Thoracic aorta (tissue), 2 donors: ENCODE measurements around the gene BAG1. TPM values are rescaled to one million over a fixed set of nuclear protein-coding genes. Genes with fewer than 3 reads are reported as not detected.

Source experiments
- ATAC-seq: fragments of 150-250 bp; one replicate; pipeline ENCODE4 v1.8.0; 2017; ENCODE audit warnings: low read depth; ENCODE audit not compliant: insufficient number of reproducible peaks, low FRiP score
- DNase-seq: peaks from one replicate; pipeline ENCODE4 v3.0.0-alpha.2; 2020; ENCODE audit warnings: low spot score
- H3K27ac ChIP-seq, 2 donors: fragments of 200-600 bp; sonication (generic); 1 replicate in 1 of 2; 2 replicates in 1 of 2; pipeline ENCODE4 v1.5.1; 2016; ENCODE audit warnings: mild to moderate bottlenecking in 2 of 2, moderate library complexity in 2 of 2
- H3K27me3 ChIP-seq: fragments of 200-600 bp; sonication (generic); replicated peaks from 2 replicates; pipeline ENCODE4 v1.6.0; 2016; ENCODE audit warnings: mild to moderate bottlenecking; ENCODE audit not compliant: insufficient read depth
- H3K36me3 ChIP-seq: fragments of 200-600 bp; sonication (generic); one replicate; pipeline ENCODE4 v1.5.1; 2016
- H3K4me1 ChIP-seq, 2 donors: fragments of 200-600 bp; sonication (generic); 1 replicate in 1 of 2; 2 replicates in 1 of 2; pipeline versions ENCODE4 v1.5.1 to v1.6.0; 2016; ENCODE audit warnings: low read depth in 2 of 2, mild to moderate bottlenecking in 1 of 2; ENCODE audit not compliant: control insufficient read depth in 1 of 2
- H3K4me3 ChIP-seq: fragments of 200-600 bp; sonication (generic); 2 replicates; pipeline ENCODE4 v1.5.1; 2016; ENCODE audit warnings: mild to moderate bottlenecking
- H3K9me3 ChIP-seq: fragments of 200-600 bp; sonication (generic); 2 replicates; pipeline ENCODE4 v1.5.1; 2016
- CTCF ChIP-seq: fragments of 200-600 bp; sonication (generic); IDR thresholded peaks from one replicate; pipeline ENCODE4 v1.5.1; 2019; ENCODE audit warnings: antibody characterized with exemption
- total RNA-seq, 2 donors: library from RNA; depleted of rRNA; stranded (reverse); fragments of >200 nt; gene quantifications; one replicate each; pipeline versions ENCODE4 v1.1.0 to v1.2.3, GENCODE V29; 2016

Gene BAG1
- total RNA-seq, 2 donors from 2014 or later, result 30.6 to 40.5 TPM

- Histone ChIP-seq H3K36me3 (peaks cover 35% of the 10 kb centered on the region), H3K27ac (no peak overlapping the region), H3K27me3 (no peaks in the 10 kb centered on the region), H3K4me1 (peaks cover 22 to 70% of the 10 kb centered on the region in 2 donors), H3K9me3 (no peaks in the 10 kb centered on the region), H3K4me3 (no peak overlapping the region)
- ATAC-seq (no peak), DNase-seq (no peak)
- TF ChIP-seq CTCF, result no peak
These were observed 30.3 kb upstream of the BAG1 start for GRCh38 chr9:33294670-33295432.

DNA sequence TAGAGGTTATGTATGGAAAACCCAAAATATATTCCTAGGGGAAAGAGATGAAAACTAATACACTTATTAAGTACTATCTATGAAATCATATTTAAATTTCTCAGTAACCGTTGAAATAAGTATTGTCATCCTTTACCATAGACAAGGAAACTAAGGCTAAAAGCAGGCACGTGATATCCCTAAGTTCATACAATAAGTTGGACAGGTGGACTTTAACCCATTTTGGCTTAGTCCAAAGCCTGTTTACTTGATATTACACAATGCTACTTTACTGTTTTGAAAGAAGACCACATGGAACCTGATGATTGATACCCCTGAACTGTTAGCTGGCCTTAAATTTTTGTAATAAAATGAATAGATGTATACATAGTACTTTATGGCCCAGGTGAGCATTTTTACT is 29.3 kb upstream of the BAG1 start:
- Histone ChIP-seq H3K36me3 (peaks cover 29% of the 10 kb centered on the region), H3K4me3 (no peak overlapping the region), H3K27me3 (no peaks in the 10 kb centered on the region), H3K4me1 (peaks cover 20 to 69% of the 10 kb centered on the region in 2 donors), H3K9me3 (no peaks in the 10 kb centered on the region), H3K27ac (no peak overlapping the region)
- DNase-seq (no peak), ATAC-seq (no peak)
- no peak for TF ChIP-seq CTCF

- DNase-seq (no peak), ATAC-seq (no peak)
- H3K4me1 ChIP-seq, result peaks cover 12 to 51% of the 10 kb centered on the region in 2 donors
- no peak overlapping the region for H3K27ac ChIP-seq
- no peak for TF ChIP-seq CTCF
- H3K4me3 ChIP-seq, result peak overlapping the region; percentile 94
- peaks cover 17% of the 10 kb centered on the region for H3K36me3 ChIP-seq
- H3K27me3 ChIP-seq, result no peaks in the 10 kb centered on the region
- H3K9me3 ChIP-seq, result no peaks in the 10 kb centered on the region
These were observed 27.4 kb upstream of the BAG1 start for GRCh38 chr9:33291901-33292300.

DNA sequence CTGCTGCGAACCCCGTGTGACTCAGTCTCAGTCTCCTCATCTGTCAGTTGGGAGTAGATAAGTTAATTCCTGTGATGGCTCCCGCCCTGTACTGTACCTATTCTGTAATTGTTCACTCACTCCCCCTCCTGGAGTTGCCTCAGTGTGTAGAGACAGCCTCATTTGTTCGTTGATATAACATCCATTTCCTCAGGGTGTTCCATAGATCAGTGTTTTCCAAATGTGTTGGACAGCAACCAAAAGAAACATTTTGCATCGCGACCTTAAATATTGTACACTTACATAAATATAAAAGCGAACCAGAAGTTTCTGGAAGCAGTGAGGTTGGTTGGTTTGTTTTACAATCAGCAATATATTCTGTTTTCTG is 26.5 kb upstream of the BAG1 start:
- ATAC-seq, result no peak
- Histone ChIP-seq H3K27ac (peak overlapping the region; percentile 99), H3K9me3 (no peaks in the 10 kb centered on the region), H3K4me1 (peaks cover 3 to 42% of the 10 kb centered on the region in 2 donors), H3K4me3 (peak overlapping the region; percentile 94), H3K36me3 (peaks cover 8% of the 10 kb centered on the region), H3K27me3 (no peaks in the 10 kb centered on the region)
- DNase-seq, result no peak
- no peak for TF ChIP-seq CTCF

GRCh38 chr9:33290247-33291030 is 25.9 kb upstream of the BAG1 start, which contains the start of gene NFX1:
NFX1 (plus strand) TSS chr9:33290516; CDS start chr9:33290573, 57 bp downstream.
- Histone ChIP-seq H3K4me1 (peaks cover 2 to 40% of the 10 kb centered on the region in 2 donors), H3K27me3 (no peaks in the 10 kb centered on the region), H3K9me3 (no peaks in the 10 kb centered on the region), H3K4me3 (peak within 1 kb of the TSS; percentile 94), H3K27ac (peak within 1 kb of the TSS; percentile 99), H3K36me3 (peaks cover 8% of the 10 kb centered on the region)
- peak; percentile 95 for ATAC-seq
- DNase-seq, result peak; percentile 95
- TF ChIP-seq CTCF, result no peak
